ENCODE results near the gene STK32C.
A peak's percentile ranks its signal among the peaks of the same experiment; 100 is the strongest.

STK32C gene

DNA sequence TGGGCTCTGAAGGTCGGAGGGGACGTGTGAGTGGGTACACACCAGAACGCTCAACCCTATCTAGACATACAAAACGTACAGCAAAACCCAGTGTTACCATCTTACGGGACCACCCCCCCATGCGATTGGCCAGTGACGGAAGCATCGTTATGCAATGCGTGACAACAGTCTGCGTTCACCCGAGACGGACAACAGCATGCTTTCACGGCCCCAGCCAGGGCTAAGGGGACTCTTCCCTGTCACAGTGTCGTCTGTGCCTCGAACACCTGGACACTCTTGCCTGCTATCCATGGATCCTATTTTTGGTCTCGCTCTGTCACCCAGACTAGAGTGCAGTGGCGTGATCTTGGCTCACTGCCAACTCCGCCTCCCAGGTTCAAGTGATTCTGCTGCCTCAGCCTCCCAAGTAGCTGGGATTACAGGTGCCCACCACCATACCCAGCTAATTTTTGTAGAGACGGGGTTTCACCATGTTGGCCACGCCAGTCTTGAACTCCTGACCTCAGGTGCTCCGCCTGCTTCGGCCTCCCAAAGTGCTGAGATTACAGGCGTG is 97.7 kb downstream of the STK32C start:
- DNase-seq (ENCODE audit: low spot score): no peak

DNA sequence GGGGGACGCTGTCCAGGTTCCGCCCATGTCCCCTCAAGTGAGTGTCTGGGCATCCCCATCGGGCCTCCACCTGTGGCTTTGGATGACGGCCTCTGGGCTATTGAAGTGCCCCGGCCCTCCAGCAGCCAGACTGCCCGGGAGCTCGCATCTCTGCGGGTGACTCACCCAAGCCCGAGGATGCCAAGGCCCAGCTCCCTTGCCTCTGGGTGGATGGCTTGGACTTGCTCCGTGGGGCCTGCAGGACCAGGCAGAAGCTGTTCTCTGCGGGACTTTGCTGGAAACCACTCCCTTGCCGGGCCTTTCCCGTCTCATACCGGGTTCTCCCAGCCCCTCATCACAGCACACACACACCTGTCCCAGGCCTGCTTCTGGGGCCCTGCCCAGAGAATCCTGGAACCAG is 98.6 kb downstream of the STK32C start:
- DNase-seq (ENCODE audit: low spot score): peak; percentile 66

DNA sequence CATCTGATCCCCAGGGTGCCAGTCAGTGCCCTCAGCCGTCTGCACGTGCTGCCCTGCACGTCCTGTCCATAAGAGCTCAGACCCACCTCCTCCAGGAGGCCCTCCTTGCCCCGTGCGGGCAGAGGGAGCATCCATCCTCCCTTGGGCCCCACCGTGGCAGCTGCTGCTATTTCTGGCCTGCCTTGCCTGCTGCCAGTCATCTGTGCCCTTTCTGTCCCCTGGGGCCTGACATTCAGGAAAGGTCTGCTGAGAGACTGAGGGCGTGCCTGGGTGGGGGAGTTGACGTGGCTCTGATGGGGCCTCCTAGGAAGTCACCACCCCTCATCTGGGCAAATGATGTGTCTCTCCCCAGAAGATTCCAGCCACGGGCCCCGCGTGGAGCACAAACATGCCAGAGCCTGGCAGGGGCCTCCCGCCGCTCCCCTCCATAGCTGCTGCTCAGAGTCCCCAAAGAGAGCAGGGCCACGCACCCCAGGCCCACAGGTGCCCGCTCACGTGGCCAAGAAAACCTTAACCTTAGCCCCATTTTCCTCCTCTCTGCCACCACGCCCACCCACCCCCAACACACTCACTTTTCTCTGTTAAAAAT is 99.2 kb downstream of the STK32C start:
- DNase-seq (ENCODE audit: low spot score): no peak

DNA sequence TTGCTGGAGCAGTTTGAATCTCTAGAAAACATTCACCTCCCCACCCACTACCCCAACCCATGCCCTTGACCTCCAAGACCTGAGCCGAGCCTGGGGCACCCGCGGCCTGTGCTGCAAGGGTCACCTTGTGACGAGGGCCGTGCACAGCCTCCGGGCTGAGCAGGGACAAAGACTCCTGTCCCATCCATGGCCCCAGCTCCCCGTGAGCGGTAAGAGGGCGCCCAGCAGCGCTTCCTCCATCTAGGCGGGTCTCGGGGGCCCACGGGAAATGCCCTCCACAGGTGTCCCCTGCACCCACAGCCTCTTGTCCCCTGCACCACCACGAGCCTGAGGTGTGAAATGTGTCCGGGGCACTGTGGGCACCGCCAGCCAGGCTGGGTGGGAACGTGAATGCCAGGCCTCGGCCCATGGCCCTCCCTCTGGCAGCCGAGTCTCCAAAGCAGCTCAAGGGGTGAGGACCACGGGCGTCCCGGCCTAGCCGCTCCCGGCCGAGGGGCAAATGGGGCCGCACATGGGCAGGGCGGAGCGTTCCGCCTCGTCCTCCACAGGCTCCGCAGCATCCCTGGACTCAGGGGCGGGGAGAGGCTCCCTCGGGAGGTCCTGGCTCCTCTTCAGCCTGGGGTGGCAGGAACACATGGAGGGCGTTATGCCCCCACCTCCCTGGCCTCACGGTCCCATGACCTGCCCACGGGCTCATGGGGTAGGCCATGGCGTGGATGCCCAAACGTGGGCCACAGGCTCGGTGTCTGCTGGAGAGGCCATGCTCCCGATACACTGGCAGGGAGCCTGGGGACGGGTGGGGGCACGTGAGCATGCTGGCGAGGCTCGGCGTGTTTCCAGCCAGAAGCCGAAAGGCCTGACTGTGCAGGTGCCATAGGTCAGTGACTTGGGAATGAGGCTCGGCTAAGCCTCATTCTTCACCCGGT is 100.0 kb downstream of the STK32C start:
- no peak for DNase-seq (ENCODE audit: low spot score)

DNA sequence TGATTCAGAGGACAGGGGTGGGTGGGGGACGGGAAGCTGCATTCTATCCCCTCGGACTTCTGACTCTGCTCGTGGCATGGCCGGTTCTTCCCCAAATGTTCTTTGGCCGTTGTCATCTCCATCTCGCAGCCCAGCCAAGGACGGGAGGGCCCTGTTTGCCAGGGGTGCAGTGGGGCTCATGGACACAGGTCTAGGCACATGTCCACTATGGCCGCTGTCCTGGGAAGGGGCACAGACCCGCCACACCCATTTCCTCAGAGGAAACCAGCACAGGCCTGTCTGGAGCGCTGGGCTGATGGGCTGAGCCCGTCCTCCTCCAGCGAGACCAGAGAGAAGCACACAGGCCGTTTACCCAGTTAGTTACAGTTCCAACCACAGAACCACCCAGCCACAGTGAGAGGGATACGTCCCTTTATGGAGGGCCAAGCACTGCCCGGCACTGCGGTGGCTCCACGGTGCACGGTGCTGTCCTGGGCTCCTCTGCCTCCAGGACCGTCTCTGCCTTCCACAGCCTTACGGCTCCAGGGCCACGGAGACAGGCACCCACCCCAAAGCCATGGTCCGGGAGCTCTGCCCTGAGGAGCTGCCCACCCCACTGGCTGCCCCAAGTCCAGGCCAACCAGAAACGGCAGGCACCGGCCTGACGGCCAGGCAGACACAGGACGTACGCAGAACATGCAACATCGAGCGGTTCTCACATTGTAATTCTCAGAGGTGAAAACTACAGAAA is 100.8 kb downstream of the STK32C start:
- DNase-seq (ENCODE audit: low spot score): no peak

DNA sequence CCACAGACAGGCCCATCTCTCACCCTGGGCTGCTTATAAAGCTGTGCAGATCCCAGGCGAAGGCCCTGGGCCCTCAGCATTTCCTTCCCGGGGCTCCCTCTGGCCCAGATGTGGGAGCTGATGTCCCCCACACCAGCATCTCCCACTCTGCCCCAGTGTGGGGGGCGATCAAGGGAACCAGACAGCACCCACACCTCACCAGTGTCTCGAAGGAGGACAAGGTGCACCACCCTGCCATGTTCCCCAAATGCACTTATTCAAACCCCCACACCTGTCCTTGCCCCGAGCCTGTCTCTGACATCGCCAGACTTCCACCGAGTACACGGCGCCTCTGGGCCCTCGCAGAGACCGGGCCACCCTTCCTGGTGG is 101.4 kb downstream of the STK32C start:
- DNase-seq (ENCODE audit: low spot score): no peak

DNA sequence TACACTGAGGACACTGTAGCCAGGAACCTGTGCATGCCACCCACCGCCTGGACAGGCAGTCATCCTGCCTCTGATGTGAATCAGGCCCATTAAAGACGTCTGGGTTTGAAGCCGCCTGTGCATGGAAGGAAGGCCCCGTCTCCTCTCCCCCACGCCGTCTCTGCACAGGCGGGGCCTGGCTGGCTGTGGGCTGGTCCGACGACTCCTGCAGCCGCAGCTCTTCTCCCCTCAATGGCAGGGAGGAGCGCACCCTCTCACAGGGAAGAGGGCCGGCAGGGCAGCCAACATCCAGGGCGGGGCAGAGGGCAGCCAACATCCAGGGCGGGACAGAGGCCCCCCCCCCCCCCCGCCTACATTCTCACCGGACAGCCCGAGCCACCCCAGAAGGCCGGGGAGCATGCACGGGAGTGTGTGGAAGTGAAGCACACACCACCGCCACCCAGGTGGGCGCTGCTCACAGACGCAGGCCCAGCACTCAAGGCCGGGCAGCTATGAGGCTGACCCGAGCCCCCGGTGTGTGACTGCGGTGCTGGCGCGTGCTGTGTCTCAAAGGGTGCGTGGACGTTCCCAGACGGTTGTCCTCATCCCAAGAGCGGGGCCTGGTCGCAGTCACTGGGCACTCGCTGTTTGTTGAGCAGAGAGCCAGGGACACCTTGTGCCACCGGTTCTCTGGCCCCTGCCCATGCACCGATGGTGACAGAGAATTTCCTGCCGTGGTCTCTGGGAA is 101.9 kb downstream of the STK32C start:
- DNase-seq (ENCODE audit: low spot score): no peak

DNA sequence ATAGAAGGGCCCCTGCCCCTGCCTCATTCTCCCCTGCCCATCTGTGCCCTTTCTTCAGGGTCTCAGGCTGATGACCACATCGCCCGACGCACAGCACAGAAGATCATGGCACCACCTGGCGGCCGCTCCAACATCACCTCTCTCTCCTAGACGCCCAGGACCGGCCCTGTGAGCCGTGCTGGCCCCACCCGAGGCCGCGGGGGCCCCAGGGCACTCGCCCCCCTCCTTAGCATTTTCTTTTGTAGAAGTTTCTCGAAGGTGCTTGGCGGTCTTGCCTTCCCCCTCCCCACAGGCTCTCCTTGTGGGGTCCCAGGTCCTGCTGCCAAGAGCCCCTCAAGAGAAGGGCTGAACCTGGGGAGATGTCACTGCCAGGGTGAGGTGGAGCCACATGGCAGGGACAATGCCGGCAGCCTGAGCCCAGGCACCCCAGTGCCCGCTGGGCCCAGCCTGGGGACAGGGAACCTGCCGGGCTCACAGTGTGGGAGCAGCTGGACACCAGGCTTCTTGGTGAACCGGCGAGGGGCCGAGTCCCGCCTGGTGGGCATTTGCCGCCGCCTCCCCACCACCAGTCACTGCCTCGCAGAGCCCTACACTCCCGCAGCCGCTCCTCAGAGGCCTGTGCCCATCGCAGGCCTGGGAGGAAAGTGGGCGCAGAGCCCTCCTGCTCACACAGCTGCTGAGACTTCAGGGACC is 102.8 kb downstream of the STK32C start:
- no peak for DNase-seq (ENCODE audit: low spot score)

DNA sequence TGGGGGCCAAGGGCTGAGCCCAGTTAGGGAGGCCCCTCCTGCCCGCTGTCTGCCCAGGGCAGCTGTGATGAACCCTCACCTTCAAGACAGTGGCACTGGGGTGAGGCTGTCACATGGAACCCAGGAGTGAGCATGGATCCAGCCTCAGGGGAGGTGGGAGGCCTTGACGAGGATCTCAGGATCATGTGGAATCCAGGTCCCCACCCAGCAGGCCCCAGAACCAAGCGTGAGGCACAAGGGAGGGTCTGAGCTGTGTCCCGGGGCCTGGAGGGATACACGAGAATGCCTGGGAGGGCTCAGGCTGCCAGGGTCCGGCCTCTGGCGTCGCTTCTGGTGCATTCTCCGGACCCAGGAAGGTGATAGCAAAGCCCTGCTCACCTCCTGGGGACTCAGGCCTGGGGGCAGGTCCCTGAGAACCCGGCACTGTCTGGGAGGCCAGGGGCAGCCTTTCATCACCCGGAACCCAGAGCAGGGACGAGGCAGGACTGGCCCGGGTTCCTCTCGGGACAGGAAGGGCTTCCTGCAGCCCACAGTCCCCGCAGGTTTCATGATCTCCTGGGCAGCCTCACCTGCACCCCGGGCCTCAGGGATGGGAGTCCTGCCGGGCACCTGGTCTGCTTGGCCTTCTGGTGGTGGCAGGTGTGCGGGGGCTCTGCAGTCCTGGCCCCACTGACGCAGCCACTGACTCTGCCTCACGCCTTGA is 103.5 kb downstream of the STK32C start:
- DNase-seq (ENCODE audit: low spot score): no peak

DNA sequence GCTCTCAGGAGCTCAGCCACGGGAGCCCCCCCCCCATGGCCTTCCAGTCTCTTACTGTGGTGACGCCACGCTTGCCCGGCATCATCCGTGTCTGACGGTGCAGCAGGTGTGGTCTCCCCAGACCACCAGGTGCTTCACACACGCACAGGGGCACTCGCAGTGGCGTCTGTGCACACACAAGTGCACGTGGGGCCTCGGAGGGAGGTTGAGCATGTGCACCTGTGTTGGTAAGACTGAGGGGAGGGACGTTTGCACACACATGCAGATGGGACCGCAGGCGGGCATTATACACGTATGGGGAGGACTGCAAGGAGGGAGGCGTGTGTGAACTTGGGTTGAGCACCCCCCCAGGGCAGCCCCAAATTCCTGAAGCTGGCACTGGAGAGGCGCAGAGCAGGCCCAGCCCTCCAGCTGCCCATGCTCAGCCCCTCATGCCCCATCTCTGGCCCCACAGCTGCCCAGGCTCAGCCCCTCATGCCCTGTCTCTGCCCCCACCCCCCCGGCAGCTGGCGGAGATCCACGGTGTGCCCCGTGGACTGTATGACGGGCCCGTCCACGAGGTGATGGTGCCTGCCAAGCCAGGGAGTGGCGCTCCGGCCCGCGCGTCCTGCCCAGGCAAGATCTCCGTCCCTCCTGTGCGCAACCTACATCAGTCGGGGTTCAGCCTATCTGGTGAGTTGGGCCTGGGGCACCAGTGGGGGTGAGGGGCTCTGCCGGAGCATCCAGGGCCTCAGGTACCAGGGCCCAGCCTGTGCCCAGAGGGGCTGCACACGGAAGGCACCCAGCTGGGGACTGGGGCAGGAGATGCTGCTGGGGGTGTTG is 104.3 kb downstream of the STK32C start:
- DNase-seq (ENCODE audit: low spot score): no peak

DNA sequence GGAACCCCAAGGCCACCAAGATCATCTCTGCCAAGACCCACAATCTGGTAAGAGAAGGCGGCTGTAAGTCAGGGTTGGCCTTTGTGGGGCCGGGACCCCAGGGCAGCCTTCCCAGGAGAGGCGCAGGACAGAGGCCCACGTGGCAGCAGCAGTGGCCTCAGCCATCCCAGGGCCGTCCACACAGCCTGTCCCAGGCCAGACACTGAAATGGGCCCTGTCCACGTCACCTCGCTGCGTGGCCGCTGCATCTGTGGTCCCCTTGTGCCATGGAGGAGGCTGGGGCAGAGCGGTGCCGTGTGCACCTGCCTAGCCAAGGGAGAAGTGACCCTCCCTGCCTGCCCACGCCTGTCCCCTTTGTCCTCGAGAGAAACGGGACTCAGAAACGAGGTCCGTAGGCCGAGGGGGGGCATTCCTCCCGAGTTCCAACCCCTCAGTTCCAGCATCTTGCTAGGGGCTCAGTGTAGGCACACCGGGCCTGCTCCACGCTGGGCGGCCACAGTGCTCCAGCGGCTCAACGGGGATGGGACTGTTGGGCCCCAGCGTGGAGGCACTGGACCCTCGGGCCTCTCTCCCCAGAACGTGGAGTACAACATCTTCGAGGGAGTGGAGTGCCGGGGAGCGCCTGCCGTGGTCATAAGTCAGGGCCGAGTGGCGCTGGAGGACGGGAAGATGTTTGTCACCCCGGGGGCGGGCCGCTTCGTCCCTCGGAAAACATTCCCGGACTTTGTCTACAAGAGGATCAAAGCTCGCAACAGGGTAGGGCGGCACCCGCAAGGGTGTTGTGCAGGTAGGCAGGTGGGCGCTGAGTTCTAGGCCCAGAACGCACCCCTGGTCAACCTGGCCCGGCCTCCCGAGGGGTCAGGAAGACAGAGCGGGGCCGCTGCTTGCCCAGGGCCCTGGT is 105.4 kb downstream of the STK32C start:
- DNase-seq (ENCODE audit: low spot score): no peak

DNA sequence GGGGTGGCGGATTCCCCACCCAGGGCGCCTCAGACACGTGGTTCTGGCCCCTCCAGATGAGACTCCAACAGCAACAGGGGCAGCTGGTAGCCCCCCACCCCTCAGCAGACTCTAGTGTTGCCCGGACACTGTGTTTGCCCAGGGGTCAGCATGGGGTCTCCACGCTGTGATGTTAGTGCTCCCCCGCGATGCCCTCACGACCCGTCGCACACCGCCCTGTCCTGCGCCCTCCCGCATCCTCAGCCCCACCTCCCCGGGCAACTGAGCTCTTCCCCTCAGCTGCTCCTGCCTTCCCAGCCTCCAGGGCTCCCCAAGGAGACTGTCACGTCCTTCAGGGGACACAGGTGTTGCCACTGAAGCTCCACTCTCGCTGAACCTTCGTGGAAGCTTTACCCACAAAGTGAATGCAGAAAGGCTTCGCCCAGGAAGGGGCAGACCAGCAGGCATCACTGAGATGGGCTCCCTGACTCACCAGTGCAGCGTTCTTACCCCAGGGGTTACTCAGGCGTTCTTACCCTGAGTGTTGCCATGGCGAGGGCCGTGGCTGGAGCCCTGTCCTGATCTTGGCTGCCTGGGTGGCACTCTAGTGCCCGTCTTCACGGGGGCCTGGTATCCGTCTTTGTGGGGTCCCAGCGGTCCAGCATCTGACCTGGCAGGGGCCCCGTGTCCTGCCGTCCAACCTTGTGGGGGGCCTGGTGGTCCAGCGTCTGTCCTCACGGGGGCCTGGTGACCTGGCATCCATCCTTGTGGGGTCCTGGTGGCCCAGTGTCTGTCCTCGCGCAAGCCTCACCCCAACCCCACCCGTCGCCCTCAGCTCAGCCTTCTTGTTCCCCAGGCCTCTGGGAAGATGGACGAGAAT is 106.4 kb downstream of the STK32C start:
- no peak for DNase-seq (ENCODE audit: low spot score)

DNA sequence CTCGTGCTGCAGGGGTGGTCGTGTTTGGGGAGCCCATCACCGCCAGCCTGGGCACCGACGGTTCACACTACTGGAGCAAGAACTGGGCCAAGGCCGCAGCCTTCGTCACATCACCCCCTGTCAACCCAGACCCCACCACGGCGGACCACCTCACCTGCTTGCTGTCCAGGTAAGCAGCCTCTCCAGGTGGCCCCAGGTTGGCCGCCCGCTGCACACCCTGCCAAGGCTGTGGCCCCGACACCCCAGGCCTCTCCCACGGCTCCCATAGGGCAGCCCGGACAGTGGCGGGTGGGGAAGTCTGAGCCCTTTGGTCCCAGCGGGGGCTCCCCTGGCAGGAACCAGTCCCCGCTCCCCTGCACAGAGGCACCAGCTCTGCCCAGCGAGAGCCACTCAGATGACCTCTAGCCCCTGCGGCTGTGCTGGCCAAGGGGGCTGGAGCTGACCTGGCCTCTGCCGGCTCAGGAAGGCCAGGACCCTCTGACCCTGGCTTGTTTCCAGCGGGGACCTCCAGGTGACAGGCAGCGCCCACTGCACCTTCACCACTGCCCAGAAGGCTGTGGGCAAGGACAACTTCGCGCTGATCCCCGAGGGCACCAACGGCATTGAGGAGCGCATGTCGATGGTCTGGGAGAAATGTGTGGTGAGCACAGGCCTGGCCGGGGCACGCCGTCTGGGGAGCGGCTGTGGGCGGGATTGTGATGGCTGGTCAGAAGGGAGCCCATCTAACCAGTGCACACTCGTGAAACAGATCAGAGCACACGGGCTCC is 107.2 kb downstream of the STK32C start:
- no peak for DNase-seq (ENCODE audit: low spot score)

DNA sequence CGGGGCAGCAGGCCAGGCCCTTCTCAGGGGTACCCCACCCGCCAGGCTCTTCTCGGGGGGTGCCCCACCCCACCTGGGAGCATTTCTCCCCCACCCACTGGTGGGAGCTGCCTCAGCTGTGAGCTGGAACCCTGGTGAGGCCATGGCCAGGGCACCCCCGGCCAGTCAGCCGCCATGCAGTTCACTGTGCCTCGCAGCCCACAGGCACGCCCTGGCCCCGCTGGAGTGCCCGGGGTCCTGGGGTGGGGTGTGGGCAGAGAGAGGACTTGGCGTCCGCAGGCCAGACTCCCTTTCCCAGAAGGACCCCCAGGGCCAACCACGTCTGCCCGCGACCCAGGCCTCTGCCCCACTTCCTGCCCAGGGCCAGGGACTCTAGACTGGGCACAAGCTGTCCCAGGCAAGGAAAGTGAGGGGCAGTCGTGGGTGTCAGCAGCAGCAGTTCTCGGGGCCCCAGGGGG is 107.9 kb downstream of the STK32C start:
- DNase-seq (ENCODE audit: low spot score): no peak

DNA sequence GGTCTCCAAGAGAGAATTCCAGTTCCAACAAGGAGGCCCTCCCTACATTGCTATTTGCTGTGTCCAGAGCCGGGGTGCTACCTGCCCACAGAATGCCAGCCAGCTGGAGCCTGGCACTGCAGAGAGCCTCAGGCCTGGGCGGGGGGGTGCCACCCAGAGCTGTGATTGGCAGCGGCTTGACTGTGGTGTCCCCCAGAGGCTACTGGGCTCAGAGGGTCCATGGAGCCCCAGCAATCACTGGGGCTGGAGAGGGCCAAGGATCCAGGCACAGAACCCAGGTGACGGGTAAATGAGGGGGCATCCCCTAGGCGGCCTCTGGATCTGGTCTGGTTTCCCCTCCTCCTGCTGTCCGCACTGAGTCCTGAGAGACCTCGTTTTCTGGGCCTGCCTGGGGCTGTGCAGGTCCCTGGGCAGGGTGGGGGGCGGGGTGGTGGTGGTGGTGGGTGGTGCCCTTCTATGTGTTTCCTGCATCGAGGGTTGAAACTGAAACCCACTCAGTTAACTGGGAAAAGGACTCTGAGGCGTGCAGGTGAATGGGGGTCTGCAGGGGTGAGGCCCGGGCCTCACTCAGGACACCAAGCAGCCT is 108.4 kb downstream of the STK32C start:
- no peak for DNase-seq (ENCODE audit: low spot score)

DNA sequence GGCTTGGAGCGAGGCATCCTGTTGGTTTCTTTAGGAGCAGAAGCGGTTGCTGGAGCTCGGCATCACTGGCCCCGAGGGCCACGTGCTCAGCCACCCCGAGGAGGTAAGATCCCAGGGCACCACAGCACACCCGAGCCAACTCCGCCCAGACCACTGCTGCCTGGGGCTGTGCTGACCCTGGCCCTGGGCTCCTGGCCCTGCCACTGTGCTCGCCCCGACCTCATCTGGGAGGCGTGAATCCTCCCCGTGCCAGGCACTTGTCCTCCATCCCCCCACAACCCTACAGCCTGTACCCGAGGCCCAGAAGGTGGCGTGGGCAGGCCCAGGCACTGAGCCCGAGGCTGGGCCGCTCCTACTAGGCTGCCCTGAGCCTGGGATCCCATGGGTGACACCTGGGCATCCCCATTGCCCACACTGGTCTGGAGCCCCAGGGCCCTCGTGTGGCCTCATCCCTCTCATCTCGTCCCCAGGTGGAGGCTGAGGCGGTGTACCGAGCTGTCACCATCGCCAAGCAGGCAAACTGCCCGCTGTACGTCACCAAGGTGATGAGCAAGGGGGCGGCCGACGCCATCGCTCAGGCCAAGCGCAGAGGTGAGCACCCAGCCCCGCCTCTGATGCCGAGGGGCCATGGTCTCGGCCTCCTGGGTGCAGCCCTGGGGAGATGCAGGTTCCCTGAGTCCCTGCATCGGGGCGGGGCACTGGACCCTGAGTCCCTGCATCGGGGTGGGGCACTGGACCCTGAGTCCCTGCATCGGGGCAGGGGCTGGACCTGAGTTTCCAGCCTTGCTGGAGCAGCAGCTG is 109.2 kb downstream of the STK32C start:
- no peak for DNase-seq (ENCODE audit: low spot score)
